HepG2 (cell line): ENCODE measurements around the gene NXN. TPM values are rescaled to one million over a fixed set of nuclear protein-coding genes. Genes with fewer than 3 reads are reported as not detected.

Experiments
- ATAC-seq: fragments of 200-7000 bp; cut with Tn5 transposase; 3 replicates; pipeline ENCODE4 v1.9.1; 2020; ENCODE audit warnings: mild to moderate bottlenecking, moderate library complexity
- BruUV-seq: library from RNA; stranded (reverse); fragments of 400-500 nt; replicated peaks from 2 replicates; lab custom pipeline; 2021; lab: Mats Ljungman, UMichigan
- CTCF ChIA-PET: fragments of 300-600 bp; formaldehyde crosslinking; extraction: SDS; loops from one replicate; lab custom pipeline; 2021; ENCODE audit warnings: low total read pairs, inconsistent platforms, low intra/inter-chr PET ratio; lab: Yijun Ruan, JAX
- POLR2A ChIA-PET: fragments of 350-600 bp; sonication (Branson Sonifier 250); formaldehyde crosslinking; loops from one replicate; lab custom pipeline; 2020; ENCODE audit warnings: antibody characterized with exemption, inconsistent platforms; lab: Yijun Ruan, JAX
- DNase-seq: peaks from one replicate; pipeline ENCODE4 v3.0.0-alpha.2; 2015; ENCODE audit warnings: low spot score
- FAIRE-seq: peaks from 3 replicates; lab custom pipeline; 2011; peaks lifted over from hg19 to GRCh38; lab: Jason Lieb, UNC
- H2AFZ ChIP-seq: one replicate; pipeline ENCODE4 v1.6.1; 2011; ENCODE audit warnings: low read length, inconsistent platforms
- H3K27ac ChIP-seq: fragments of 300-600 bp; 3 replicates; pipeline ENCODE4 v1.8.0; 2011; ENCODE audit warnings: mixed run types, mild to moderate bottlenecking, mixed read lengths, low read length, inconsistent platforms; ENCODE audit not compliant: insufficient read depth; ENCODE audit errors: extremely low read length
- H3K27me3 ChIP-seq, 2 experiments: fragments of 200-600 bp in 1 of 2; 2 replicates in 1 of 2; 3 replicates in 1 of 2; pipeline versions ENCODE4 v1.6.0 to v1.8.0; 2011; ENCODE audit warnings: low read length in 2 of 2, mild to moderate bottlenecking in 2 of 2, moderate library complexity in 2 of 2, inconsistent platforms in 1 of 2; ENCODE audit not compliant: insufficient read depth in 2 of 2, control insufficient read depth in 1 of 2
- H3K36me3 ChIP-seq, 2 experiments: fragments of 200-600 bp in 1 of 2; replicated peaks in 1 of 2; 2 replicates in 1 of 2; 3 replicates in 1 of 2; pipeline versions ENCODE4 v1.5.1 to v1.8.0; 2011; ENCODE audit warnings: low read length in 2 of 2, inconsistent platforms in 1 of 2; ENCODE audit not compliant: insufficient read depth in 2 of 2, control insufficient read depth in 1 of 2
- H3K4me1 ChIP-seq: 2 replicates; pipeline ENCODE4 v1.5.1; 2012; ENCODE audit warnings: low read length, inconsistent platforms; ENCODE audit not compliant: insufficient read depth
- H3K4me2 ChIP-seq: 2 replicates; pipeline ENCODE4 v1.6.0; 2011; ENCODE audit warnings: low read depth, low read length, inconsistent platforms
- H3K4me3 ChIP-seq, 3 experiments: fragments of 200-600 bp in 1 of 3; sonication (generic), shearing (Covaris generic) in 1 of 3; replicated peaks in 1 of 3; 2 replicates each; pipeline ENCODE4 v1.5.1; 2011 to 2016; ENCODE audit warnings: low read length in 3 of 3, inconsistent platforms in 2 of 3, low read depth in 2 of 3, mild to moderate bottlenecking in 2 of 3, control low read depth in 1 of 3, mixed read lengths in 1 of 3; ENCODE audit not compliant: insufficient read depth in 1 of 3
- H3K79me2 ChIP-seq: one replicate; pipeline ENCODE4 v1.6.1; 2011; ENCODE audit warnings: low read length, inconsistent platforms; ENCODE audit not compliant: insufficient read depth
- H3K9ac ChIP-seq: 2 replicates; pipeline ENCODE4 v1.6.0; 2011; ENCODE audit warnings: mild to moderate bottlenecking, low read depth, low read length, inconsistent platforms; ENCODE audit not compliant: insufficient read depth
- H3K9me3 ChIP-seq: 2 replicates; pipeline ENCODE4 v1.5.1; 2012; ENCODE audit warnings: mild to moderate bottlenecking, low read length
- H4K20me1 ChIP-seq: 2 replicates; pipeline ENCODE4 v1.6.0; 2011; ENCODE audit warnings: inconsistent platforms, mild to moderate bottlenecking, low read length, moderate library complexity; ENCODE audit not compliant: insufficient read depth
- CENPX ChIP-seq: sonication (generic); formaldehyde crosslinking; IDR thresholded peaks from 2 replicates; pipeline ENCODE4 v1.9.0; 2021; ENCODE audit warnings: mild to moderate bottlenecking, missing genetic modification reagents, moderate library complexity
- CHCHD3 ChIP-seq: sonication (generic); formaldehyde crosslinking; IDR thresholded peaks from 2 replicates; pipeline ENCODE4 v1.8.0; 2022; ENCODE audit warnings: mild to moderate bottlenecking, missing genetic modification reagents, moderate library complexity
- DR1 ChIP-seq: sonication (generic); formaldehyde crosslinking; IDR thresholded peaks from 2 replicates; pipeline ENCODE4 v1.8.0; 2021; ENCODE audit warnings: mild to moderate bottlenecking, missing genetic modification reagents, inconsistent platforms
- KLF15 ChIP-seq: sonication (generic); formaldehyde crosslinking; IDR thresholded peaks from 2 replicates; pipeline ENCODE4 v1.8.1; 2023; ENCODE audit warnings: borderline replicate concordance, mild to moderate bottlenecking, inconsistent platforms, missing genetic modification reagents, mixed read lengths
- KMT2A ChIP-seq: sonication (generic); formaldehyde crosslinking; IDR thresholded peaks from 2 replicates; pipeline ENCODE4 v1.4.0; 2020; ENCODE audit warnings: missing genetic modification reagents
- MYC ChIP-seq: sonication (generic); formaldehyde crosslinking; IDR thresholded peaks from 2 replicates; pipeline ENCODE4 v1.9.0; 2021; ENCODE audit warnings: missing genetic modification reagents, borderline replicate concordance
- SMC3 ChIP-seq: IDR thresholded peaks from 2 replicates; pipeline ENCODE4 v1.6.1; 2011; ENCODE audit warnings: low read length, improper control_type of control experiment
- SP140L ChIP-seq: sonication (generic); formaldehyde crosslinking; IDR thresholded peaks from 2 replicates; pipeline ENCODE4 v1.4.0; 2020; ENCODE audit warnings: missing genetic modification reagents, borderline replicate concordance
- ZBTB38 ChIP-seq: sonication (generic); formaldehyde crosslinking; IDR thresholded peaks from 2 replicates; pipeline ENCODE4 v1.5.1; 2020; ENCODE audit warnings: mild to moderate bottlenecking, missing genetic modification reagents
- ZFP91 ChIP-seq: sonication (generic); formaldehyde crosslinking; IDR thresholded peaks from 2 replicates; pipeline ENCODE4 v1.9.0; 2022; ENCODE audit warnings: missing genetic modification reagents, mild to moderate bottlenecking, borderline replicate concordance
- ZNF232 ChIP-seq: sonication (generic); formaldehyde crosslinking; IDR thresholded peaks from 2 replicates; pipeline ENCODE4 v1.4.0; 2020; ENCODE audit warnings: missing genetic modification reagents, borderline replicate concordance
- ZNF530 ChIP-seq: sonication (generic); formaldehyde crosslinking; IDR thresholded peaks from 2 replicates; pipeline ENCODE4 v1.5.0; 2020; ENCODE audit warnings: low read depth, mild to moderate bottlenecking, missing genetic modification reagents
- ZNF549 ChIP-seq: sonication (generic); formaldehyde crosslinking; IDR thresholded peaks from 2 replicates; pipeline ENCODE4 v1.5.0; 2020; ENCODE audit warnings: missing genetic modification reagents
- ZNF572 ChIP-seq: sonication (generic); formaldehyde crosslinking; IDR thresholded peaks from 2 replicates; pipeline ENCODE4 v1.5.1; 2020; ENCODE audit warnings: mild to moderate bottlenecking, missing genetic modification reagents
- ZNF841 ChIP-seq: sonication (generic); formaldehyde crosslinking; IDR thresholded peaks from 2 replicates; pipeline ENCODE4 v1.8.1; 2023; ENCODE audit warnings: missing genetic modification reagents, borderline replicate concordance
- WGBS: methylation state at CpG from one replicate; pipeline ENCODE4 v1.1.6; 2017; ENCODE audit warnings: low lambda C conversion rate; 5-methylcytosine and 5-hydroxymethylcytosine counted together
- in situ Hi-C: cut with HindIII; loops from 2 replicates; pipeline ENCODE4 v1.10.0; 2017; ENCODE audit warnings: low pct_unique_long_range_greater_than_20kb; ENCODE audit not compliant: extremely low pct_ligation_motif_present
- intact Hi-C: fragments of 100-400 bp; cut with micrococcal nuclease; formaldehyde crosslinking; loops from one replicate; pipeline ENCODE4 v1.10.0; 2022; ENCODE audit not compliant: unreplicated experiment
- polyA plus RNA-seq, 8 experiments: library from polyadenylated mRNA; depleted of rRNA in 3 of 8; stranded (reverse) in 7 of 8; unstranded in 1 of 8; fragments of >200 nt; fragmentation: Illumina TruSeq in 4 of 8; extraction: Trizol in 4 of 8; gene quantifications; 2 replicates each; pipeline versions ENCODE4 v1.2.1 to v1.2.3, GENCODE V29; 2011 to 2016; ENCODE audit warnings: low read depth in 4 of 8, missing spikeins in 1 of 8, mixed read lengths in 1 of 8; ENCODE audit not compliant: insufficient read depth in 1 of 8
- total RNA-seq, 5 experiments: library from RNA; depleted of rRNA; stranded (reverse); fragments of >200 nt; fragmentation: Illumina TruSeq; extraction: Trizol; gene quantifications; 2 replicates each; pipeline ENCODE4 v1.2.3, GENCODE V29; 2016; ENCODE audit warnings: low read depth in 1 of 5
- TF ChIP-seq, protein P1 (sequence below): sonication (generic); formaldehyde crosslinking; IDR thresholded peaks from 2 replicates; pipeline ENCODE4 v1.8.0; 2022; ENCODE audit warnings: missing genetic modification reagents, mild to moderate bottlenecking, moderate library complexity, borderline replicate concordance
- TF ChIP-seq, protein P2 (sequence below): IDR thresholded peaks from 2 replicates; pipeline ENCODE4 v1.6.1; 2016; ENCODE audit warnings: missing compliant biosample characterization, missing genetic modification reagents, borderline replicate concordance
- TF ChIP-seq, protein P3 (sequence below): sonication (generic); formaldehyde crosslinking; IDR thresholded peaks from 2 replicates; pipeline ENCODE4 v1.5.0; 2020; ENCODE audit warnings: missing genetic modification reagents

The NXN gene
- total and polyA plus RNA-seq, 2 of the 13 experiments (the other 11 are each of a cell fraction or from before 2014, with no cell fraction given): 22.2 to 24.3 TPM

DNA sequence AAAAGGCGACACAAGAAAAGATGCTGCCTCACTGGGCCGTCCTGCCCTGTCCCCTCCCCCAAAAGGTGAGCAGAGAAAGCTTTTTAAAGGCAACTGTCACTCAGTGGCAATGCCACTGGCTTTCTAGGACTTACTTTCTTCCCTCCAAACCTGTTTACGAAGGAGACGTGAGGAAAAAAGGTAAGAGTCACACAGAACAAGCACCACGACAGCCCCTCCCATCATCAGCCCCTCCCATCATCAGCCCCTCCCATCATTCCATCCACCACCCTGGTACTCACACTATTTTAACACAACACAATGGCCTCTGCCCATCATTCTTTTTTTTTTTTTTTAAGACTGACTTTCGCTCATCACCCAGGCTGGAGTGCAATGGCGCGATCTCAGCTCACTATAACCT lies 77.1 kb downstream of the NXN start (continued):
- TF ChIP-seq, protein P1, sequence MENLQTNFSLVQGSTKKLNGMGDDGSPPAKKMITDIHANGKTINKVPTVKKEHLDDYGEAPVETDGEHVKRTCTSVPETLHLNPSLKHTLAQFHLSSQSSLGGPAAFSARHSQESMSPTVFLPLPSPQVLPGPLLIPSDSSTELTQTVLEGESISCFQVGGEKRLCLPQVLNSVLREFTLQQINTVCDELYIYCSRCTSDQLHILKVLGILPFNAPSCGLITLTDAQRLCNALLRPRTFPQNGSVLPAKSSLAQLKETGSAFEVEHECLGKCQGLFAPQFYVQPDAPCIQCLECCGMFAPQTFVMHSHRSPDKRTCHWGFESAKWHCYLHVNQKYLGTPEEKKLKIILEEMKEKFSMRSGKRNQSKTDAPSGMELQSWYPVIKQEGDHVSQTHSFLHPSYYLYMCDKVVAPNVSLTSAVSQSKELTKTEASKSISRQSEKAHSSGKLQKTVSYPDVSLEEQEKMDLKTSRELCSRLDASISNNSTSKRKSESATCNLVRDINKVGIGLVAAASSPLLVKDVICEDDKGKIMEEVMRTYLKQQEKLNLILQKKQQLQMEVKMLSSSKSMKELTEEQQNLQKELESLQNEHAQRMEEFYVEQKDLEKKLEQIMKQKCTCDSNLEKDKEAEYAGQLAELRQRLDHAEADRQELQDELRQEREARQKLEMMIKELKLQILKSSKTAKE: no peak

DNA sequence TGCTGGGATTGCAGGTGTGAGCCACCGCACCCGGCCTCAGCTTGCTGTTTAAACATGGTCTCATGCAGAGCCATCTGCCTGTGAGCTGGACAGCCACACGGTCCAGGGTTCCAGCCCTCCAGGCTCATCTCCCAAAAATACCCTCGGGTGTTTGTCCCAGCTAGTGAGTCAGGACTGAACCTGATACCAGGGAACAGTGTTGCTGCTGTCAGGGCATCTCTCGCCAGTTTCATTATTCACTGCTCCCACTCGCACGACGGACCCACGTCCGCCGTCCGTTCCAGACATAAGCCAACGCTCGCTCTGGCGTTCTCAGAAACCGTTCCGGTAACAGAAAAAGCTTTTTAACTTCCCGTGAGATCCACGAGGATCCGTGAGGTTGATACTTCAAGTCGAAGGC lies 77.6 kb downstream of the NXN start:
- DNase-seq (no peak), FAIRE-seq (no peak), ATAC-seq (no peak)
- H3K4me3 ChIP-seq: no peak overlapping the region
- BruUV-seq: no TSS peak
- H3K27ac ChIP-seq: no peak overlapping the region
- H3K9ac ChIP-seq: no peak overlapping the region
- H3K79me2 ChIP-seq: no peaks in the 10 kb centered on the region
- H4K20me1 ChIP-seq: no peaks in the 10 kb centered on the region
- H2AFZ ChIP-seq: no peak overlapping the region
- H3K4me2 ChIP-seq: no peak overlapping the region
- in situ Hi-C loops (no loop called here), intact Hi-C loops (no loop called here)
- POLR2A ChIA-PET: no interaction called here
- peaks cover 30% of the 10 kb centered on the region for H3K4me1 ChIP-seq
- H3K9me3 ChIP-seq: no peaks in the 10 kb centered on the region
- CTCF ChIA-PET: no interaction called here
- H3K27me3 ChIP-seq: no peaks in the 10 kb centered on the region
- no peaks in the 10 kb centered on the region for H3K36me3 ChIP-seq
- 96% methylated on average over 18 of the region's 21 CpGs for WGBS
- TF ChIP-seq ZFP91 (CRISPR knock-in tag) (no peak), KLF15 (CRISPR knock-in tag) (no peak), CHCHD3 (no peak), ZNF549 (CRISPR knock-in tag) (no peak), ZNF572 (CRISPR knock-in tag) (no peak), DR1 (no peak), SMC3 (no peak), MYC (CRISPR knock-in tag) (no peak), KMT2A (no peak), ZNF841 (CRISPR knock-in tag) (no peak), ZNF232 (no peak), CENPX (no peak), ZBTB38 (no peak), SP140L (CRISPR knock-in tag) (no peak), ZNF530 (CRISPR knock-in tag) (no peak)
- TF ChIP-seq, protein P2, sequence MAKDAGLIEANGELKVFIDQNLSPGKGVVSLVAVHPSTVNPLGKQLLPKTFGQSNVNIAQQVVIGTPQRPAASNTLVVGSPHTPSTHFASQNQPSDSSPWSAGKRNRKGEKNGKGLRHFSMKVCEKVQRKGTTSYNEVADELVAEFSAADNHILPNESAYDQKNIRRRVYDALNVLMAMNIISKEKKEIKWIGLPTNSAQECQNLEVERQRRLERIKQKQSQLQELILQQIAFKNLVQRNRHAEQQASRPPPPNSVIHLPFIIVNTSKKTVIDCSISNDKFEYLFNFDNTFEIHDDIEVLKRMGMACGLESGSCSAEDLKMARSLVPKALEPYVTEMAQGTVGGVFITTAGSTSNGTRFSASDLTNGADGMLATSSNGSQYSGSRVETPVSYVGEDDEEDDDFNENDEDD (CRISPR knock-in tag): no peak
- TF ChIP-seq, protein P3, sequence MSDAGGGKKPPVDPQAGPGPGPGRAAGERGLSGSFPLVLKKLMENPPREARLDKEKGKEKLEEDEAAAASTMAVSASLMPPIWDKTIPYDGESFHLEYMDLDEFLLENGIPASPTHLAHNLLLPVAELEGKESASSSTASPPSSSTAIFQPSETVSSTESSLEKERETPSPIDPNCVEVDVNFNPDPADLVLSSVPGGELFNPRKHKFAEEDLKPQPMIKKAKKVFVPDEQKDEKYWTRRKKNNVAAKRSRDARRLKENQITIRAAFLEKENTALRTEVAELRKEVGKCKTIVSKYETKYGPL (CRISPR knock-in tag): no peak
